DND-41 (cell line): ENCODE results near the gene DPY19L1.
"Not testable (repeated sequence)": the region's sequence is repeated elsewhere in the genome, so short reads cannot be mapped to it uniquely, and the experiment has no call there.

Source experiments
- ATAC-seq: fragments of 200-7000 bp; cut with Tn5 transposase; 3 replicates; pipeline ENCODE4 v1.9.1; 2021; ENCODE audit warnings: low read depth; ENCODE audit not compliant: insufficient read depth
- DNase-seq: peaks from one replicate; pipeline ENCODE4 v3.0.0-alpha.2; 2020
- H2AFZ ChIP-seq: 2 replicates; pipeline ENCODE4 v1.6.0; 2012; ENCODE audit warnings: low read depth, low read length
- H3K27ac ChIP-seq: 2 replicates; pipeline ENCODE4 v1.5.1; 2012; ENCODE audit warnings: low read length, inconsistent platforms
- H3K27me3 ChIP-seq: fragments of 200-600 bp; sonication (generic); 2 replicates; pipeline ENCODE4 v1.6.0; 2012; ENCODE audit warnings: low read length, mild to moderate bottlenecking, inconsistent platforms; ENCODE audit not compliant: insufficient read depth, poor library complexity
- H3K36me3 ChIP-seq: 2 replicates; pipeline ENCODE4 v1.5.1; 2012; ENCODE audit warnings: low read length, inconsistent platforms; ENCODE audit not compliant: insufficient read depth
- H3K4me1 ChIP-seq: 2 replicates; pipeline ENCODE4 v1.5.1; 2012; ENCODE audit warnings: mild to moderate bottlenecking, low read length; ENCODE audit not compliant: insufficient read depth
- H3K4me2 ChIP-seq: 2 replicates; pipeline ENCODE4 v1.6.0; 2012; ENCODE audit warnings: mild to moderate bottlenecking, moderate library complexity, low read length, inconsistent platforms; ENCODE audit not compliant: insufficient read depth
- H3K4me3 ChIP-seq, 2 experiments: fragments of 200-600 bp in 1 of 2; shearing (Covaris generic) in 1 of 2; 2 replicates each; pipeline ENCODE4 v1.5.1; 2012 to 2016; ENCODE audit warnings: inconsistent platforms in 2 of 2, low read length in 2 of 2, mild to moderate bottlenecking in 2 of 2, low read depth in 1 of 2, moderate library complexity in 1 of 2
- H3K79me2 ChIP-seq: 2 replicates; pipeline ENCODE4 v1.6.0; 2012; ENCODE audit warnings: low read length, inconsistent platforms; ENCODE audit not compliant: insufficient read depth
- H3K9ac ChIP-seq: 2 replicates; pipeline ENCODE4 v1.6.0; 2012; ENCODE audit warnings: low read depth, mild to moderate bottlenecking, inconsistent platforms, low read length, moderate library complexity
- H3K9me3 ChIP-seq: 2 replicates; pipeline ENCODE4 v1.5.1; 2012; ENCODE audit warnings: low read length, moderate library complexity, mild to moderate bottlenecking, inconsistent platforms; ENCODE audit not compliant: insufficient read depth, severe bottlenecking
- H4K20me1 ChIP-seq: 2 replicates; pipeline ENCODE4 v1.6.0; 2012; ENCODE audit warnings: low read length; ENCODE audit not compliant: insufficient read depth
- CTCF ChIP-seq: IDR thresholded peaks from 2 replicates; pipeline ENCODE4 v1.5.1; 2012; ENCODE audit warnings: borderline replicate concordance, low read length, moderate library complexity, mild to moderate bottlenecking; ENCODE audit not compliant: poor library complexity, severe bottlenecking; ENCODE audit errors: extremely low read depth
- EZH2 ChIP-seq: IDR thresholded peaks from 3 replicates; pipeline ENCODE4 v1.6.1; 2012; ENCODE audit warnings: borderline replicate concordance, low read depth, mild to moderate bottlenecking, moderate library complexity, low read length, inconsistent platforms; ENCODE audit not compliant: severe bottlenecking

DPY19L1 gene

GRCh38 chr7:34982371-34983019, 54.8 kb downstream of the DPY19L1 start:
- H2AFZ ChIP-seq, result no peak overlapping the region
- no peak overlapping the region for H3K4me3 ChIP-seq
- no peak for TF ChIP-seq CTCF
- TF ChIP-seq EZH2, result no peak
- no peaks in the 10 kb centered on the region for H3K79me2 ChIP-seq
- H3K36me3 ChIP-seq, result no peaks in the 10 kb centered on the region
- no peaks in the 10 kb centered on the region for H3K9me3 ChIP-seq
- ATAC-seq, result no peak
- H3K4me2 ChIP-seq, result no peak overlapping the region
- no peaks in the 10 kb centered on the region for H4K20me1 ChIP-seq
- no peak overlapping the region for H3K27ac ChIP-seq
- no peak overlapping the region for H3K9ac ChIP-seq
- no peak for DNase-seq
- no peaks in the 10 kb centered on the region for H3K4me1 ChIP-seq
- no peaks in the 10 kb centered on the region for H3K27me3 ChIP-seq

GRCh38 chr7:34979124-34979523, 58.2 kb downstream of the DPY19L1 start:
- not testable (repeated sequence) for H4K20me1 ChIP-seq, DNase-seq, H3K4me2 ChIP-seq, H3K27me3 ChIP-seq, H3K4me1 ChIP-seq, H3K79me2 ChIP-seq, H3K4me3 ChIP-seq, ATAC-seq, H2AFZ ChIP-seq, H3K9me3 ChIP-seq, H3K27ac ChIP-seq, H3K9ac ChIP-seq, H3K36me3 ChIP-seq

DNA sequence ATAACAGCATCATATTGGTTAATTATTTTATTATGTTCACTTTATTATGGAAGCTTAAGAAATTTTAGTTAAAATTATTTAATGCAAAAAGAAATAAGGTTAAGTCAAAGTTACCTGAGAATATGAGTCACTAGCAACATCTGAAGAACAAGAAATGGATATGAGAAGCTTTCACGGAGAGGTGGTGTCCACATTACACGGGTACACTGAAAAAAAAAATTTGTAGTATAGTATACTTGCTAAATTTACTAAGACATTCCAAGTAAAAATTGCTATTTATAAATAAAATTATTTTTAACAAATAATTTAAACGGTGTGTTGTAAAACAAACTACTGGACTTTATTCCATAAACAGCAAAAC, 63.9 kb downstream of the DPY19L1 start:
- ATAC-seq (no peak), DNase-seq (no peak)
- Histone ChIP-seq H3K4me1 (no peaks in the 10 kb centered on the region), H3K36me3 (no peaks in the 10 kb centered on the region), H3K9ac (no peak overlapping the region), H3K27me3 (no peaks in the 10 kb centered on the region), H3K27ac (no peak overlapping the region), H3K4me3 (no peak overlapping the region), H3K9me3 (no peaks in the 10 kb centered on the region), H2AFZ (no peak overlapping the region), H4K20me1 (no peaks in the 10 kb centered on the region), H3K79me2 (no peaks in the 10 kb centered on the region), H3K4me2 (no peak overlapping the region)
- TF ChIP-seq EZH2, result no peak
- TF ChIP-seq CTCF, result no peak

DNA sequence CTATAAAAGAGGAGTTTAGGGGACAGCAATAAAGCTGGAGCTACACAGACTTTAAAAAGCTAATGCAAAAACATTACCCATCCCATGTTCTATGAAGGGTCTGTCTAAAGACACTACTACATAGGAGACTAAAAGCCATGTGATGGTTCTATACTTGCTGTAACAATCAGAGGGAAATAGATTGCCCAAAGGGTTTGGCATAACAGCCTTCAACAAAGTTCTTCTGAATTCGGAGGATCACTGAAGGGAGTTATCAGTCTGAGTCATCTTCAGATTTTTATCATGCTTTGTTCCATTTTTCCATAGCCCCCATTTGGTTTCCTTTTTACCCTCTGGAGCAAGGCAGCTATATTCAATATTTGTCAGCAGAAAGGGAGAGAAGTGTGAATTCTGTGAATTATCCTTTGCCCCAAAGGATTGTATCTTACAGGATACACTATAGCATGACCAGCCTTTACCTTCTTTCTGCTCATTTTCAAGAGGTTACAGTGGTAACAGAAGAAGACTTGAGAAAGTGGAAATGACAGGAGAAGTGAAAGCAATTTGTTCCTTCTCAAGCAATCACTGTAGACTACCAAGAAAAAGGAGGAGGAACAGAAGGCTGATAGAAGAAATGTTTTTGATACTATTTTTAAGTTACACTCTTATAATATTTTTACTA, 64.4 kb downstream of the DPY19L1 start:
- not testable (repeated sequence) for H4K20me1 ChIP-seq, DNase-seq, H3K4me3 ChIP-seq, H3K79me2 ChIP-seq, H3K36me3 ChIP-seq, H3K4me1 ChIP-seq, H3K9ac ChIP-seq, H3K27me3 ChIP-seq, ATAC-seq, H3K4me2 ChIP-seq, H3K27ac ChIP-seq, H2AFZ ChIP-seq, H3K9me3 ChIP-seq

DNA sequence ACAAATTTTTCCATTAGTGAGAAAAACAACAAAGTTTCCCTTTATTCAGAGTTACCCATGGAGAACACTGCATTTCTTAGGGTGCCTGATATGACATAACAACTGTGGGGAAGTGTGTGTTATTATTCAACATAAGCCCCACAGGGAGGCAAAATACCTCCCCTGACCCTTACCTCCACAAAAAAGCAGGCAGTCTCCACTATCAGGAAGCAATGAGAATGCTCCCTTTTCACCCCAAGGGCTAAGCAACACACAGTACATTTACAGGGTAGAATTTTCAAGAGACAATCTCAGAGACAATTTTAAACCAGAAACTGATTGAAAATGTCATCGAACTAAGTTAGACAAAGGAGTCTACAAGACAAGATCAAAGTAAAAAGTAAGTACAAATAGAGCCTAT, 69.5 kb downstream of the DPY19L1 start:
- H4K20me1 ChIP-seq, H3K9ac ChIP-seq, DNase-seq, H3K27ac ChIP-seq, ATAC-seq, H3K4me3 ChIP-seq, H3K9me3 ChIP-seq, H3K27me3 ChIP-seq, H3K4me2 ChIP-seq, H2AFZ ChIP-seq, H3K36me3 ChIP-seq, H3K79me2 ChIP-seq, H3K4me1 ChIP-seq: not testable (repeated sequence)

DNA sequence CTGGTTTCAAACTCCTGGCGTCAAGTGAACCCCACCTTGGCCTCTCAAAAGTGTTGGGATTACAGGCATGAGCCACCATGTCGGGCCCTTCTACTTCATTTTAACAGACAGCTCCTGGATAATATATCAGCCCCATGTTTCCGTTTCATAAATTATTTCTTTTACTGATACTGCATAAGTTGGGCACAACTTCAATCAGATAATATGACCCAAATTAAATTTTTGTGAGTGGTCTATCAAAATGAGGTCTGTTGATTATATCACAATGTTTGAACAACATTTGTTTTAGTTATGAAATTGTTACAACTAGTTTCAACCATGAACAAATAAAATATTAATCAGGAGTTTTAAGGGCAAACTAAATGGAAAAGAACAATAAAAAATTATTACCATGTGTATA, 70.8 kb downstream of the DPY19L1 start:
- H3K36me3 ChIP-seq, H2AFZ ChIP-seq, DNase-seq, H3K4me3 ChIP-seq, H3K27me3 ChIP-seq, H3K79me2 ChIP-seq, H3K4me2 ChIP-seq, H3K9ac ChIP-seq, H3K9me3 ChIP-seq, H3K27ac ChIP-seq, H4K20me1 ChIP-seq, ATAC-seq, H3K4me1 ChIP-seq: not testable (repeated sequence)
